Ovary (tissue), 9 donors: ENCODE data around the gene POFUT1. TPM values are rescaled to one million over a fixed set of nuclear protein-coding genes. Genes with fewer than 3 reads are reported as not detected.

Source experiments
- DNase-seq, 5 donors: peaks; one replicate each; pipeline ENCODE4 v3.0.0-alpha.2; 2019 to 2020
- H3K27ac ChIP-seq, 2 donors: fragments of 200-600 bp; one replicate each; pipeline versions ENCODE4 v1.5.1 to v1.8.0; 2019 to 2022
- H3K27me3 ChIP-seq: fragments of 200-600 bp; one replicate; pipeline ENCODE4 v1.8.0; 2022
- H3K36me3 ChIP-seq: fragments of 200-600 bp; sonication (generic); one replicate; pipeline ENCODE4 v1.5.1; 2019
- H3K4me1 ChIP-seq: one replicate; pipeline ENCODE4 v1.8.1; 2013; ENCODE audit warnings: mild to moderate bottlenecking, moderate library complexity; ENCODE audit not compliant: insufficient read depth
- H3K4me3 ChIP-seq: fragments of 200-600 bp; sonication (generic); one replicate; pipeline ENCODE4 v1.5.1; 2017
- H3K9me3 ChIP-seq, 2 donors: fragments of 200-600 bp in 1 of 2; sonication (generic) in 1 of 2; one replicate each; pipeline versions ENCODE4 v1.5.1 to v1.8.1; 2013 to 2019; ENCODE audit warnings: mild to moderate bottlenecking in 1 of 2, moderate library complexity in 1 of 2
- CTCF ChIP-seq, 3 donors: fragments of 450-650 bp in 2 of 3; fragments of 200-600 bp in 1 of 3; IDR thresholded peaks; one replicate each; pipeline versions ENCODE4 v1.5.1 to v1.8.0; 2016 to 2022; ENCODE audit warnings: antibody characterized with exemption in 3 of 3, mild to moderate bottlenecking in 1 of 3
- EP300 ChIP-seq: sonication (generic); formaldehyde crosslinking; IDR thresholded peaks from one replicate; pipeline ENCODE4 v1.6.1; 2017; ENCODE audit warnings: antibody characterized with exemption
- POLR2A ChIP-seq: fragments of 450-650 bp; IDR thresholded peaks from one replicate; pipeline ENCODE4 v1.6.1; 2017; ENCODE audit warnings: antibody characterized with exemption, mild to moderate bottlenecking, moderate library complexity
- WGBS, 3 donors: extraction: QIAGEN DNeasy Blood & Tissue Kit in 1 of 3; methylation state at CpG; one replicate each; pipeline versions ENCODE4 v1.1.5 to v1.1.7; 2013 to 2017; 5-methylcytosine and 5-hydroxymethylcytosine counted together
- intact Hi-C, 4 donors: fragments of 100-400 bp; cut with DNase I; formaldehyde crosslinking; loops; one replicate each; pipeline versions ENCODE4 v1.11.0 to v1.15.1; 2022 to 2023
- polyA plus RNA-seq, 2 donors: library from polyadenylated mRNA; stranded (reverse); fragments of 200-250 nt in 1 of 2; fragments of 350-450 nt in 1 of 2; fragmentation: Illumina TruSeq in 1 of 2; extraction: RNeasy Lipid Tissue Mini Kit (QIAGEN cat#74804) in 1 of 2; gene quantifications; one replicate each; pipeline ENCODE4 v1.2.3, GENCODE V29; 2013 to 2014
- total RNA-seq, 7 donors: library from RNA; depleted of rRNA in 2 of 7; stranded (reverse); fragments of >200 nt in 2 of 7; fragmentation: NEBNext Ultra II Directional in 3 of 7; extraction: Animal tissue kit (Norgen Biotek cat#: 25700) in 3 of 7; gene quantifications; one replicate each; pipeline versions ENCODE4 v1.1.0 to v1.2.4, GENCODE V29; 2016 to 2023
- donor health status: DM: no; HTN: no; CAD: no; lungs with moderate emphysema.
- donor health status: DM: no; HTN: no; CAD: no.
- donor health status: Bipolar disorder and iron deficiency.
- donor health status: DM: yes; HTN: yes; CAD: no.
- donor health status: DM: no; HTN: no; CAD: no.
- donor health status: DM: yes; HTN: yes; CAD: no.

The POFUT1 gene
- total and polyA plus RNA-seq, 9 donors: 18.0 to 48.4 (median 32.3) TPM

GRCh38 chr20:32179934-32180333 is 27.7 kb upstream of the POFUT1 start:
- no peaks in the 10 kb centered on the region for H3K4me1 ChIP-seq
- no peaks in the 10 kb centered on the region for H3K9me3 ChIP-seq
- 84 to 94% (median 92%) methylated on average over 4 of the region's 4 CpGs for WGBS, 3 donors
- intact Hi-C loops: no loop called here
- DNase-seq: no peak
- H3K27ac ChIP-seq: no peak overlapping the region
- no peaks in the 10 kb centered on the region for H3K27me3 ChIP-seq
- H3K36me3 ChIP-seq: no peaks in the 10 kb centered on the region
- no peak overlapping the region for H3K4me3 ChIP-seq
- no peak for TF ChIP-seq CTCF (IDR thresholded peaks at IDR 0.05)

GRCh38 chr20:32181606-32182005 is 26.1 kb upstream of the POFUT1 start:
- 94 to 98% (median 95%) methylated on average over 2 of the region's 2 CpGs for WGBS, 3 donors
- H3K4me3 ChIP-seq: no peak overlapping the region
- no peak for DNase-seq
- intact Hi-C loops: no loop called here
- H3K27me3 ChIP-seq: no peaks in the 10 kb centered on the region
- TF ChIP-seq EP300 (no peak), POLR2A (no peak), CTCF (IDR thresholded peaks at IDR 0.05) (no peak)
- H3K4me1 ChIP-seq: no peaks in the 10 kb centered on the region
- H3K27ac ChIP-seq: no peak overlapping the region
- no peaks in the 10 kb centered on the region for H3K36me3 ChIP-seq
- no peaks in the 10 kb centered on the region for H3K9me3 ChIP-seq

DNA sequence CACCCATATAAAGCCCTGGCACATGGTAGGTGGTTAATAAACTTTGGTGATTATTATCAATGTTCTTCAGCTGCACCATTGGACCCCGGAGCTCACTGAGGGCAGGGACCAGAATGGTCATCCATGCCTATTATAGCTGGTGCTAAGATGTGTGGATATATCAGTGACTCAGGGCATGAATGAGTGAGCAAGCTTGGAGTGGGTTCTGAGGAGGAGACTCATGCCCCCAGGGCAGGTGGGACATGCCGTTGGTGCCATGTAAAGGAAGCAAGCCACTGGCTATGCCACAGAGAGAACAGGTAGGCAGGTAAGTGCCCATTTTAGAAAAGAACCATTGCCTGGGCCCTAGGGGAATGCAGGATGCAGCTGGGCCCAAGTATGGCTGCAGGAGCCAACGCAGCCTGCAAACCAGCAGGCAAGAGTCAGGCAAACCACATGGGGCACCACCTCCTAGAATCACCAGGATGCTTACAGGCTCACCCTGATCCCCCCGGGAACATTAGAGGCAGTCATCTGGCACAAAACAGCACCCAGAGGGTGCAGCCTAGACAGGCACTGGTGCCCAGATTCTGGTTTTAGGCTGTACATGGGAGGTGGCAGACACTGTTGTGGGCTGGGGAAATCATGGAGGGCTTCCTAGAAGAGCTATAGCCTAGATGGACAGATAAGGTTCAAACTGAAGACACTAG is 23.6 kb upstream of the POFUT1 start:
- Histone ChIP-seq H3K4me1 (peaks cover 11% of the 10 kb centered on the region), H3K9me3 (no peaks in the 10 kb centered on the region), H3K27me3 (no peaks in the 10 kb centered on the region), H3K27ac (no peak overlapping the region), H3K36me3 (no peaks in the 10 kb centered on the region), H3K4me3 (no peak overlapping the region)
- no peak for TF ChIP-seq POLR2A
- peak in 2 of 5 donors; percentile 3 to 13 for DNase-seq
- intact Hi-C loops: no loop called here
- WGBS, 3 donors: 85 to 93% (median 91%) methylated on average over 4 of the region's 4 CpGs

GRCh38 chr20:32184961-32185603 is 22.6 kb upstream of the POFUT1 start:
- no peaks in the 10 kb centered on the region for H3K36me3 ChIP-seq
- H3K27ac ChIP-seq: no peak overlapping the region
- no peak overlapping the region for H3K4me3 ChIP-seq
- H3K9me3 ChIP-seq: no peaks in the 10 kb centered on the region
- TF ChIP-seq EP300: no peak
- TF ChIP-seq POLR2A: no peak
- no peak for TF ChIP-seq CTCF (IDR thresholded peaks at IDR 0.05)
- intact Hi-C loops: no loop called here
- DNase-seq: peak in 1 of 5 donors; percentile 20
- no peaks in the 10 kb centered on the region for H3K27me3 ChIP-seq
- H3K4me1 ChIP-seq: peaks cover 16% of the 10 kb centered on the region
- 66 to 71% (median 69%) methylated on average over 10 of the region's 10 CpGs for WGBS, 3 donors

GRCh38 chr20:32186506-32186905 is 21.2 kb upstream of the POFUT1 start:
- H3K4me1 ChIP-seq: peaks cover 16% of the 10 kb centered on the region
- no peak overlapping the region for H3K27ac ChIP-seq
- no peaks in the 10 kb centered on the region for H3K36me3 ChIP-seq
- WGBS, 3 donors: 94 to 98% (median 96%) methylated on average over 1 of the region's 1 CpG
- H3K4me3 ChIP-seq: no peak overlapping the region
- DNase-seq: no peak
- no peaks in the 10 kb centered on the region for H3K9me3 ChIP-seq
- no peak for TF ChIP-seq EP300
- TF ChIP-seq POLR2A: no peak
- TF ChIP-seq CTCF (IDR thresholded peaks at IDR 0.05): no peak
- H3K27me3 ChIP-seq: no peaks in the 10 kb centered on the region
- intact Hi-C loops: no loop called here
